Neural cell (in vitro differentiated cells): ENCODE measurements around the gene UPF3A. TPM values are rescaled to one million over a fixed set of nuclear protein-coding genes. Genes with fewer than 3 reads are reported as not detected.

Source experiments
- H2AFZ ChIP-seq: fragments of 200-600, 300-800 bp; sonication (generic), shearing (Covaris generic); 2 replicates; pipeline ENCODE4 v1.6.0; 2014; ENCODE audit warnings: low read depth, mild to moderate bottlenecking, antibody characterized with exemption, low read length, moderate library complexity
- H3F3A ChIP-seq: fragments of 200-600 bp; shearing (Covaris generic); 2 replicates; pipeline ENCODE4 v1.6.1; 2016; ENCODE audit warnings: mild to moderate bottlenecking, moderate library complexity, mixed read lengths, antibody characterized with exemption, low read length; ENCODE audit not compliant: insufficient read depth, poor library complexity, severe bottlenecking
- H3K27ac ChIP-seq: fragments of 200-600, 300-800 bp; sonication (generic), shearing (Covaris generic); 2 replicates; pipeline ENCODE4 v1.5.1; 2014; ENCODE audit warnings: mild to moderate bottlenecking, low read length, moderate library complexity
- H3K27me3 ChIP-seq: fragments of 300-800, 200-600 bp; sonication (generic), shearing (Covaris generic); 2 replicates; pipeline ENCODE4 v1.6.0; 2014; ENCODE audit warnings: mild to moderate bottlenecking, low read depth, low read length, moderate library complexity; ENCODE audit not compliant: insufficient read depth
- H3K36me3 ChIP-seq: fragments of 300-800, 200-600 bp; sonication (generic), shearing (Covaris generic); 2 replicates; pipeline ENCODE4 v1.5.1; 2014; ENCODE audit warnings: mild to moderate bottlenecking, antibody characterized with exemption, low read length, moderate library complexity; ENCODE audit not compliant: insufficient read depth
- H3K4me2 ChIP-seq: fragments of 300-800, 200-600 bp; sonication (generic), shearing (Covaris generic); 2 replicates; pipeline ENCODE4 v1.6.0; 2014; ENCODE audit warnings: mild to moderate bottlenecking, low read length
- H3K4me3 ChIP-seq: fragments of 300-800, 200-600 bp; sonication (generic), shearing (Covaris generic); 2 replicates; pipeline ENCODE4 v1.5.1; 2014; ENCODE audit warnings: mild to moderate bottlenecking, low read length, moderate library complexity
- H3K79me2 ChIP-seq: fragments of 200-600 bp; shearing (Covaris generic); replicated peaks from 2 replicates; pipeline ENCODE4 v1.6.0; 2014; ENCODE audit warnings: mild to moderate bottlenecking, low read length, moderate library complexity; ENCODE audit not compliant: insufficient read depth
- H3K9ac ChIP-seq: fragments of 300-800, 200-600 bp; sonication (generic), shearing (Covaris generic); 2 replicates; pipeline ENCODE4 v1.6.1; 2016; ENCODE audit warnings: mild to moderate bottlenecking, low read length, mixed read lengths
- H3K9me2 ChIP-seq: fragments of 200-600 bp; shearing (Covaris generic); 2 replicates; pipeline ENCODE4 v1.6.1; 2016; ENCODE audit warnings: mild to moderate bottlenecking, low read length, mixed read lengths; ENCODE audit not compliant: insufficient read depth
- H3K9me3 ChIP-seq: fragments of 200-600, 300-800 bp; sonication (generic), shearing (Covaris generic); 2 replicates; pipeline ENCODE4 v1.6.1; 2016; ENCODE audit warnings: mild to moderate bottlenecking, mixed run types, low read length, moderate library complexity, mixed read lengths
- H4K20me1 ChIP-seq: fragments of 200-600 bp; shearing (Covaris generic); 2 replicates; pipeline ENCODE4 v1.6.1; 2016; ENCODE audit warnings: mild to moderate bottlenecking, mixed run types; ENCODE audit not compliant: insufficient read depth
- EP300 ChIP-seq: fragments of 450-650 bp; conservative IDR thresholded peaks from 2 replicates; pipeline ENCODE4 v1.6.1; 2014; ENCODE audit warnings: antibody characterized with exemption, mild to moderate bottlenecking, moderate library complexity; ENCODE audit not compliant: poor library complexity, severe bottlenecking
- EZH2 ChIP-seq: fragments of 200-600, 300-800 bp; shearing (Covaris generic), sonication (generic); IDR thresholded peaks from 2 replicates; pipeline ENCODE4 v1.6.1; 2014; ENCODE audit warnings: antibody characterized with exemption, low read length, borderline replicate concordance, mild to moderate bottlenecking; ENCODE audit not compliant: insufficient read depth, poor library complexity, severe bottlenecking
- MXI1 ChIP-seq: fragments of 450-650 bp; conservative IDR thresholded peaks from 2 replicates; pipeline ENCODE4 v1.6.1; 2014; ENCODE audit warnings: antibody characterized with exemption, mild to moderate bottlenecking; ENCODE audit not compliant: poor library complexity, severe bottlenecking
- POLR2AphosphoS5 ChIP-seq: IDR thresholded peaks from 2 replicates; pipeline ENCODE4 v1.6.1; 2012
- RAD21 ChIP-seq: fragments of 450-650 bp; conservative IDR thresholded peaks from 2 replicates; pipeline ENCODE4 v1.6.1; 2014; ENCODE audit warnings: antibody characterized with exemption, mild to moderate bottlenecking, moderate library complexity
- SMC3 ChIP-seq: fragments of 450-650 bp; conservative IDR thresholded peaks from 2 replicates; pipeline ENCODE4 v1.6.1; 2014; ENCODE audit warnings: antibody characterized with exemption, mild to moderate bottlenecking, moderate library complexity; ENCODE audit not compliant: poor library complexity
- TAF1 ChIP-seq: IDR thresholded peaks from 2 replicates; pipeline ENCODE4 v1.6.1; 2012; ENCODE audit warnings: low read depth
- polyA plus RNA-seq: library from polyadenylated mRNA; depleted of rRNA; stranded (reverse); fragments of >200 nt; gene quantifications from 2 replicates; pipeline ENCODE4 v1.2.3, GENCODE V29; 2014
- TF ChIP-seq, protein P1 (sequence below): fragments of 450-650 bp; IDR thresholded peaks from 2 replicates; pipeline ENCODE4 v1.5.1; 2014; ENCODE audit warnings: antibody characterized with exemption, mild to moderate bottlenecking, moderate library complexity; ENCODE audit not compliant: poor library complexity, severe bottlenecking
- TF ChIP-seq, protein P2 (sequence below): IDR thresholded peaks from 2 replicates; pipeline ENCODE4 v1.6.1; 2012; ENCODE audit warnings: borderline replicate concordance

Gene UPF3A
- polyA plus RNA-seq, 1 donor from 2014 or later, result 277 TPM

DNA sequence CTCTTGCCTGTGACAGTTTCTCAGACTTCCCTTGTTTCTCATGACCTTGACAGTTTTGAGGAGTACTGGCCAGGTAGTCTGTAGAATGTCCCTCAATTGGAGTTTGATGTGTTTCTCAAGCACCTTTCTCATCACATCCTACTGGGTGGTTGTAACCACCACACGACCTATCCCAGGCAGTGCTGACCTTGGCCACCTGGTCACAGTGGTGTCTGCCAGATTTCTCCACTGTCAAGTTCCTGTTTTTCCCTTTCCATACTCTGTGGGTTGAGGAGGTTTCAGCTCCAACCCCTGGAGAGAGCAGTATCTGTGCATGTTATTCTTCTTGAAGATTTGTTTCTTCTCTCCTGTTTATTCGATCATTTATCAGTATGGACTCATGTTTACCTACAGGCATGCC lies 8.4 kb upstream of the UPF3A start:
- no peaks in the 10 kb centered on the region for H3K9me3 ChIP-seq
- no peaks in the 10 kb centered on the region for H3K79me2 ChIP-seq
- no peak for TF ChIP-seq TAF1
- TF ChIP-seq, protein P1, sequence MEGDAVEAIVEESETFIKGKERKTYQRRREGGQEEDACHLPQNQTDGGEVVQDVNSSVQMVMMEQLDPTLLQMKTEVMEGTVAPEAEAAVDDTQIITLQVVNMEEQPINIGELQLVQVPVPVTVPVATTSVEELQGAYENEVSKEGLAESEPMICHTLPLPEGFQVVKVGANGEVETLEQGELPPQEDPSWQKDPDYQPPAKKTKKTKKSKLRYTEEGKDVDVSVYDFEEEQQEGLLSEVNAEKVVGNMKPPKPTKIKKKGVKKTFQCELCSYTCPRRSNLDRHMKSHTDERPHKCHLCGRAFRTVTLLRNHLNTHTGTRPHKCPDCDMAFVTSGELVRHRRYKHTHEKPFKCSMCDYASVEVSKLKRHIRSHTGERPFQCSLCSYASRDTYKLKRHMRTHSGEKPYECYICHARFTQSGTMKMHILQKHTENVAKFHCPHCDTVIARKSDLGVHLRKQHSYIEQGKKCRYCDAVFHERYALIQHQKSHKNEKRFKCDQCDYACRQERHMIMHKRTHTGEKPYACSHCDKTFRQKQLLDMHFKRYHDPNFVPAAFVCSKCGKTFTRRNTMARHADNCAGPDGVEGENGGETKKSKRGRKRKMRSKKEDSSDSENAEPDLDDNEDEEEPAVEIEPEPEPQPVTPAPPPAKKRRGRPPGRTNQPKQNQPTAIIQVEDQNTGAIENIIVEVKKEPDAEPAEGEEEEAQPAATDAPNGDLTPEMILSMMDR, result no peak
- no peak for TF ChIP-seq MXI1
- no peak for TF ChIP-seq EZH2
- TF ChIP-seq RAD21, result no peak
- TF ChIP-seq SMC3, result no peak
- TF ChIP-seq, protein P2, sequence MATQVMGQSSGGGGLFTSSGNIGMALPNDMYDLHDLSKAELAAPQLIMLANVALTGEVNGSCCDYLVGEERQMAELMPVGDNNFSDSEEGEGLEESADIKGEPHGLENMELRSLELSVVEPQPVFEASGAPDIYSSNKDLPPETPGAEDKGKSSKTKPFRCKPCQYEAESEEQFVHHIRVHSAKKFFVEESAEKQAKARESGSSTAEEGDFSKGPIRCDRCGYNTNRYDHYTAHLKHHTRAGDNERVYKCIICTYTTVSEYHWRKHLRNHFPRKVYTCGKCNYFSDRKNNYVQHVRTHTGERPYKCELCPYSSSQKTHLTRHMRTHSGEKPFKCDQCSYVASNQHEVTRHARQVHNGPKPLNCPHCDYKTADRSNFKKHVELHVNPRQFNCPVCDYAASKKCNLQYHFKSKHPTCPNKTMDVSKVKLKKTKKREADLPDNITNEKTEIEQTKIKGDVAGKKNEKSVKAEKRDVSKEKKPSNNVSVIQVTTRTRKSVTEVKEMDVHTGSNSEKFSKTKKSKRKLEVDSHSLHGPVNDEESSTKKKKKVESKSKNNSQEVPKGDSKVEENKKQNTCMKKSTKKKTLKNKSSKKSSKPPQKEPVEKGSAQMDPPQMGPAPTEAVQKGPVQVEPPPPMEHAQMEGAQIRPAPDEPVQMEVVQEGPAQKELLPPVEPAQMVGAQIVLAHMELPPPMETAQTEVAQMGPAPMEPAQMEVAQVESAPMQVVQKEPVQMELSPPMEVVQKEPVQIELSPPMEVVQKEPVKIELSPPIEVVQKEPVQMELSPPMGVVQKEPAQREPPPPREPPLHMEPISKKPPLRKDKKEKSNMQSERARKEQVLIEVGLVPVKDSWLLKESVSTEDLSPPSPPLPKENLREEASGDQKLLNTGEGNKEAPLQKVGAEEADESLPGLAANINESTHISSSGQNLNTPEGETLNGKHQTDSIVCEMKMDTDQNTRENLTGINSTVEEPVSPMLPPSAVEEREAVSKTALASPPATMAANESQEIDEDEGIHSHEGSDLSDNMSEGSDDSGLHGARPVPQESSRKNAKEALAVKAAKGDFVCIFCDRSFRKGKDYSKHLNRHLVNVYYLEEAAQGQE, result no peak
- TF ChIP-seq POLR2AphosphoS5, result no peak
- TF ChIP-seq EP300, result no peak
- H3K9me2 ChIP-seq, result no peaks in the 10 kb centered on the region
- H2AFZ ChIP-seq, result no peak overlapping the region
- no peaks in the 10 kb centered on the region for H3K27me3 ChIP-seq
- H3K36me3 ChIP-seq, result peaks cover 13% of the 10 kb centered on the region
- no peaks in the 10 kb centered on the region for H4K20me1 ChIP-seq
- no peaks in the 10 kb centered on the region for H3F3A ChIP-seq
- H3K27ac ChIP-seq, result no peak overlapping the region
- H3K9ac ChIP-seq, result no peak overlapping the region
- H3K4me3 ChIP-seq, result no peak overlapping the region
- H3K4me2 ChIP-seq, result no peak overlapping the region

DNA sequence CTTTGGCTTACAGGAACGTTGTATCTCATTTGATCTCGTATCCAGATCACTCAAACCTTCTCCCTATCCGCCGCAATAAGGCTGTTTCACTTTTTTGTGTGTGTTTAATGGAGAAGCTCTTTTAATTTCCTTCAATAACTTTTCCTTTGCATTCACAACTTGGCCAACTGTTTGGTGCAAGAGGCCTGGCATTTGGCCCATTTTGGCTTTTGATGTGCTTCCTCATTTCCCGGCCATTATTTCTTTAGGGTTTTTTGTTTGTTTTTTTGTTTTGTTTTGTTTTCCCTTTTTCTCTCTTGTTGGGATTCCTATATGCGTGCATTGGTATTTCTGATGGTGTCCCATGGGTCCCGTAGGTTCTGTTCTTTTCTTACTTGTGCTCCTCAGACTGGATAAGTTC lies 6.1 kb upstream of the UPF3A start:
- Histone ChIP-seq H3K9ac (no peak overlapping the region), H3K4me2 (no peak overlapping the region), H3F3A (peaks cover 7% of the 10 kb centered on the region), H3K4me3 (no peak overlapping the region), H2AFZ (no peak overlapping the region), H3K9me3 (no peaks in the 10 kb centered on the region), H3K27me3 (no peaks in the 10 kb centered on the region), H3K36me3 (peaks cover 4% of the 10 kb centered on the region), H3K9me2 (no peaks in the 10 kb centered on the region), H3K79me2 (no peaks in the 10 kb centered on the region), H3K27ac (no peak overlapping the region), H4K20me1 (no peaks in the 10 kb centered on the region)
- TF ChIP-seq, protein P1, result no peak
- TF ChIP-seq MXI1, result no peak
- TF ChIP-seq EZH2, result no peak
- no peak for TF ChIP-seq TAF1
- TF ChIP-seq, protein P2, result no peak
- TF ChIP-seq SMC3, result no peak
- no peak for TF ChIP-seq POLR2AphosphoS5
- TF ChIP-seq RAD21, result no peak
- TF ChIP-seq EP300, result no peak
